GM10266 (cell line): ENCODE measurements around the gene ATG3.
A peak's percentile ranks its signal among the peaks of the same experiment; 100 is the strongest.

Experiments used
- DNase-seq: peaks from one replicate; pipeline ENCODE4 v3.0.0; 2012; ENCODE audit errors: extremely low spot score
- CTCF ChIP-seq: IDR thresholded peaks from 2 replicates; pipeline ENCODE4 v1.5.1; 2012; ENCODE audit warnings: mild to moderate bottlenecking, low read depth; ENCODE audit not compliant: control insufficient read depth, insufficient read depth; ENCODE audit errors: missing control alignments

Gene ATG3

GRCh38 chr3:112561734-112562529, at the start of gene ATG3, which contains the start of gene SLC35A5:
Gene ATG3, minus strand, starts transcription at chr3:112561962. Its CDS starts 434 bp downstream, at chr3:112561528.
Gene SLC35A5, plus strand, starts transcription at chr3:112562045. Its CDS starts 1,359 bp downstream, at chr3:112563404.
- TF ChIP-seq CTCF = no peak
- peak; percentile 95 for DNase-seq

DNA sequence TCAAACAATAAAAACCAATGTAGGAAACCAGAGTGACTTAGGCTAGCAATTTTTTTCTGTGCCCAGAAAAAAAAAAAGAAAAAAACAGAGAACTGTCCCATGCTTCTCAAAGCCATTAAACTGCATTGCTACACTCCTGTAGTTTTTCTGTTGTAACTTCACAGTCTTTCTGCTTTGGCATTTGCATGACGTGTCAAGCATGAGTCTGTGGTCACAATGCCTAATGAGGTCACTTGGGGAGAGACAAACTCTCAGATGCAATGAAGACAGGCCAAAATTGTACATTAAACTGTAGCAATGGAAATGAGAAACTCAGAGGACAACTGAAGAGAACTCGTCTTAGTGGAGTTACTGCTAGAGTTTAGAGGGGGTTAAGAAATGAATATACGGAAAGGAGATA, 48.4 kb upstream of the ATG3 start:
- no peak for TF ChIP-seq CTCF
- no peak for DNase-seq

- TF ChIP-seq CTCF = no peak
Measured at GRCh38 chr3:112607863-112608262, 46.1 kb upstream of the ATG3 start.

DNA sequence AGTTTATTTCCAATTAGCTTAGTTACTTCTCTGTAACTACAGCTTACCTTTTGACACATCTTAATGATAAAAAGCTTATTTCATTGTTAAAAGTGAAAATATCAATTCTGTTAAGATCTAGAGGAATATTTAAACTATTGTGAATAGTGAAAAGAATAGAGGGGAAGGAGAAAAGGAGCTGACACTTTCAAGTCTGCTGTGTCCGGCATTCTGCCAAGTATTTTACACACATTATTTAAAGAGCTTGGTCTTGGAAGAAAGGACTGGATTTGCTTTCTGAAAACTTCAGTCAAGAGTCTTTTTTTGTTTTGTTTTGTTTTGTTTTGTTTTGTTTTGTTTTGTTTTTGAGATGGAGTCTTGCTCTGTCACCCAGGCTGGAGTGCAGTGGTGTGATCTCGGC, 44.3 kb upstream of the ATG3 start:
- DNase-seq = no peak
- no peak for TF ChIP-seq CTCF

More at GRCh38 chr3:112607863-112608262, 46.1 kb upstream of the ATG3 start:
- DNase-seq = no peak

DNA sequence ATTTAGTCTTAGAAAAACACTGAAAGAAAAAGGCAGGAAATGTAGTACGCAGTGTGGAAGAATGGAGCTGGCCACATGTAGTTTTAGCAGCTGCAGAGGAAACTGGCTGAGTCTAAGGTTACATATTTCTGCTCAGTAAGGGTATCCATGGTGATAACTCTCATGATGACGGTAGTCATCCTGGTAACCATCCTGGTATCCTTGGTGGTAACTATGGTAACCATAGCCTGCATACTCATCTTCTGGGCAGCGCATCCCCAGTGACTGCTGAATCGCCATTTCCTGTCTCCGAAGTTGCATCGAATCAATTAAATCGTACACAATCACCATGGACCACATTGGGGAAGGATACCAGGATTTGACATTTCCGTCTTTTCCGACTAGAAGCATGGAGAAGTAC, 43.5 kb upstream of the ATG3 start:
- DNase-seq = no peak

GRCh38 chr3:112604536-112604935, 42.8 kb upstream of the ATG3 start:
- DNase-seq = no peak
- no peak for TF ChIP-seq CTCF

More for the DNA sequence above, 43.5 kb upstream of the ATG3 start:
- no peak for TF ChIP-seq CTCF

DNA sequence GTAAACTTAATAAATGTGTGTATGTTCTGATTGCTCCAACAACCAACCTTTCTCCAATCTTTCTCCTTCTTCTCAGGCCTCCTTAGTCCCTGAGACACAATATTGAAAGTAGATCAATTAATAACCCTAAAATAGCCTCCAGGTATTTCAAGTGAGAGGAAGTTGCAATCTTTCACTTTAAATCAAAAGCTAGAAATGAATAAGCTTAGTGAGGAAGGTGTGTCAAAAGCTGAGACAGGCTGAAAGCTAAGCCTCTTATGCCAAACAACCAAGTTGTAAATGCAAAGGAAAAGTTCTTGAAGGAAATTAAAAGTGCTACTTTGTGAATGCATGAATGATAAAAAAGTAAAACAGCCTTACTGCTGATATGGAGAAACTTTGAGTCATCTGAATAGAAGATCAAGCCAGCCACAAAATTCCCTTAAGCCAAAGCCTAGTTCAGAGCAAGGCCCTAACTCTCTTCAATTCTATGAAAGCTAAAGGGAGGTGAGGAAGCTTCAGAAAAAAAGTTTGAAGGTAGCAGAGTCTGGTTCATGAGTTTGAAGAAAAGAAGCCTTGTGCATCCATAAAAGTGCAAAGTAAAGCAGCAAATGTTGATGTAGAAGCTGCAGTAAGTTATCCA, 40.6 kb upstream of the ATG3 start:
- DNase-seq = no peak
- no peak for TF ChIP-seq CTCF
